Inferior parietal cortex (tissue), 1 donor: Measurements from ENCODE around the gene CASP1.
"Not testable (repeated sequence)": the region's sequence is repeated elsewhere in the genome, so short reads cannot be mapped to it uniquely, and the experiment has no call there.

Experiments used
- DNase-seq: peaks from one replicate; pipeline ENCODE4 v3.0.0-alpha.2; 2016; ENCODE audit errors: extremely low spot score

The CASP1 gene

GRCh38 chr11:105045676-105046296 is 10.8 kb upstream of the CASP1 start:
- no peak for DNase-seq

GRCh38 chr11:105044557-105045524 is 9.9 kb upstream of the CASP1 start, which contains the start of gene CARD16:
Gene CARD16, minus strand, starts transcription at chr11:105045335. Its CDS starts 38 bp downstream, at chr11:105045297.
- DNase-seq: not testable (repeated sequence)

GRCh38 chr11:105042178-105042577 is 7.2 kb upstream of the CASP1 start:
- no peak for DNase-seq

GRCh38 chr11:105040703-105041102 is 5.8 kb upstream of the CASP1 start:
- DNase-seq: no peak

- not testable (repeated sequence) for DNase-seq
Observed at GRCh38 chr11:105034388-105034787, 556 bp downstream of the CASP1 start.

- DNase-seq: no peak
Observed at GRCh38 chr11:105033781-105034180, 1.2 kb downstream of the CASP1 start.

GRCh38 chr11:105033343-105033742 is 1.6 kb downstream of the CASP1 start:
- no peak for DNase-seq

GRCh38 chr11:105032495-105032894 is 2.4 kb downstream of the CASP1 start:
- DNase-seq: no peak

GRCh38 chr11:105027678-105028077 is 7.3 kb downstream of the CASP1 start:
- DNase-seq: no peak

GRCh38 chr11:105024394-105024793 is 10.6 kb downstream of the CASP1 start:
- no peak for DNase-seq

GRCh38 chr11:105023003-105023402 is 11.9 kb downstream of the CASP1 start, which contains the start of gene CASP5:
Gene CASP5, minus strand, starts transcription at chr11:105023168. Its CDS starts 32 bp downstream, at chr11:105023136.
- DNase-seq: no peak

GRCh38 chr11:105022527-105022926 is 12.4 kb downstream of the CASP1 start:
- DNase-seq: no peak

- no peak for DNase-seq
Observed at GRCh38 chr11:105007463-105007862, 27.5 kb downstream of the CASP1 start.

GRCh38 chr11:105005451-105005845 is 29.5 kb downstream of the CASP1 start:
- DNase-seq: no peak

- DNase-seq: no peak
Observed at GRCh38 chr11:105004021-105004420, 30.9 kb downstream of the CASP1 start.

GRCh38 chr11:105003151-105003550 is 31.8 kb downstream of the CASP1 start:
- no peak for DNase-seq

- peak; percentile 15 for DNase-seq
Observed at GRCh38 chr11:105000797-105001196, 34.1 kb downstream of the CASP1 start.

GRCh38 chr11:105000167-105000566 is 34.8 kb downstream of the CASP1 start:
- no peak for DNase-seq

- no peak for DNase-seq
Observed at GRCh38 chr11:104999721-105000120, 35.2 kb downstream of the CASP1 start.

GRCh38 chr11:104997288-104997687 is 37.7 kb downstream of the CASP1 start:
- no peak for DNase-seq

- DNase-seq: no peak
Observed at GRCh38 chr11:104995001-104995408, 39.9 kb downstream of the CASP1 start.

- DNase-seq: no peak
Observed at GRCh38 chr11:104992781-104993180, 42.2 kb downstream of the CASP1 start.

- no peak for DNase-seq
Observed at GRCh38 chr11:104991994-104992393, 43.0 kb downstream of the CASP1 start.
